ENCODE measurements around the gene USP13.

- TF ChIP-seq CTCF (conservative IDR thresholded peaks at IDR 0.05; ENCODE audit: low read depth, low read length) (no peak), EZH2 (IDR thresholded peaks at IDR 0.05; ENCODE audit: low read length, unreplicated experiment) (no peak)
Observed at GRCh38 chr3:179807588-179807987, 154.7 kb downstream of the USP13 start.

All from PC-3 (cell line).